Measurements from ENCODE around the gene ST3GAL4. TPM values are rescaled to one million over a fixed set of nuclear protein-coding genes. Genes with fewer than 3 reads are reported as not detected.

ST3GAL4 gene
- total and polyA plus RNA-seq, 2 of the 8 experiments (the other 6 are each of a cell fraction or from before 2014, with no cell fraction given) = 15.6 to 20.0 TPM

DNA sequence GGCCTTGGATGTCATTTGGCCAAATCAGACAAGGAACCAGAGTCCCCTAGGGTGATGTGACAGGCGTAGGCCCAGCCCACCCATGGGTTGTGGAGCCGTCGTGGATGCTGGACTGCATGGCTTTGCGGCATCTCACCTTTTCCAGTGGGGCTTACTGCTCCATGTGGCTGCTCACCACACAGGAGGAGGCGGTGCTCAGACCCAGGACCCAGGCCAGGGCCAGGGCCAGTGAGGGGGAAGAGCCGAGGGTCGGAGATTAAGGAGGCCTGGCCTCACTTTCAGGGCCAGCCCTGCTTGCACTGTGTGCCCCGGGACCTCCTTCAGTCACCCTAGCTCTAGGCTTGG, 105.6 kb downstream of the ST3GAL4 start:
- Histone ChIP-seq H3K4me1 (replicated peaks in 1 of 4; ENCODE audit: control insufficient read depth in 3 of 4, insufficient read depth in 4 of 4, low read length in 3 of 4) (peaks cover 0 to 2% (median 0%) of the 10 kb centered on the region in 4 experiments; a peak in 3 of 7 replicates), H2BK5ac (ENCODE audit: low read depth, low read length) (no peak overlapping the region), H2BK20ac (ENCODE audit: low read length) (no peak overlapping the region), H4K8ac (ENCODE audit: extremely low read depth, insufficient read depth, low read length) (no peak overlapping the region), H4K91ac (replicated peaks; ENCODE audit: insufficient read length, low read length) (no peak overlapping the region), H2AK5ac (ENCODE audit: low read depth, low read length) (no peak overlapping the region), H3K27me3 (replicated peaks in 1 of 4; ENCODE audit: control insufficient read depth in 3 of 4, extremely low read depth in 1 of 4, insufficient read depth in 3 of 4, low read length in 3 of 4) (peaks cover 0 to 2% (median 0%) of the 10 kb centered on the region in 4 experiments; a peak in 1 of 7 replicates), H4K5ac (ENCODE audit: insufficient read length, low read depth, low read length) (no peak overlapping the region), H2BK120ac (replicated peaks; ENCODE audit: low read depth, low read length) (no peak overlapping the region), H3K56ac (replicated peaks; ENCODE audit: insufficient read length, low read depth, low read length) (no peak overlapping the region), H3K4me3 (ENCODE audit: extremely low read depth in 1 of 4, insufficient read depth in 2 of 4, low read depth in 3 of 4, low read length in 4 of 4) (no peak overlapping the region), H3K18ac (ENCODE audit: extremely low read depth, low read length) (no peak overlapping the region), H2AFZ (ENCODE audit: low read length) (no peak overlapping the region), H2BK15ac (ENCODE audit: low read length) (no peak overlapping the region), H3K23me2 (ENCODE audit: low read depth, low read length) (peaks cover 5% of the 10 kb centered on the region; the same call in 1 of the 2 replicates), H3K9ac (replicated peaks in 1 of 4; ENCODE audit: extremely low read depth in 1 of 4, low read depth in 3 of 4, low read length in 3 of 4) (no peak overlapping the region), H3K4me2 (ENCODE audit: insufficient read depth in 1 of 2, low read depth in 2 of 2, low read length in 2 of 2) (no peak overlapping the region), H3K4ac (replicated peaks; ENCODE audit: insufficient read length, low read depth, low read length) (no peak overlapping the region), H3K9me3 (ENCODE audit: insufficient read depth in 2 of 2, low read depth in 1 of 2, low read length in 1 of 2) (no peaks in the 10 kb centered on the region), H2BK12ac (ENCODE audit: low read depth, low read length) (no peak overlapping the region), H3K79me1 (ENCODE audit: low read depth, low read length) (no peaks in the 10 kb centered on the region), H4K20me1 (replicated peaks in 1 of 2; ENCODE audit: control insufficient read depth in 1 of 2, insufficient read depth in 2 of 2, low read length in 2 of 2) (peaks cover 0 to 2% of the 10 kb centered on the region in 2 experiments), H3K14ac (ENCODE audit: insufficient read length) (no peak overlapping the region), H3K36me3 (ENCODE audit: control insufficient read depth in 2 of 4, insufficient read depth in 4 of 4, low read length in 3 of 4) (no peaks in the 10 kb centered on the region), H3K27ac (ENCODE audit: low read depth, low read length) (no peak overlapping the region), H3K79me2 (ENCODE audit: control insufficient read depth in 1 of 2, insufficient read depth in 2 of 2, low read length in 2 of 2) (no peaks in the 10 kb centered on the region), H3K23ac (ENCODE audit: insufficient read length) (no peak overlapping the region)
- ChIA-PET POLR2A (ENCODE audit: partially characterized antibody) (no interaction called here), CTCF (ENCODE audit: partially characterized antibody) (interaction anchor here (0.6 to 2.4 kb wide), 9 partner anchors 9 to 1283 kb away, joined by 3 to 9 read pairs (median 4); no protein-coding TSS in a partner anchor)
- FAIRE-seq = no peak
- no peak for DNase-seq (ENCODE audit: low read depth in 1 of 2, low spot score in 2 of 2)
- TF ChIP-seq FOSL1 (IDR thresholded peaks at IDR 0.05; ENCODE audit: insufficient read depth, low read depth, low read length) (no peak), CREB1 (IDR thresholded peaks at IDR 0.05) (no peak), PHF8 (conservative IDR thresholded peaks at IDR 0.05; ENCODE audit: low read depth, low read length) (no peak), SIX5 (IDR thresholded peaks at IDR 0.05; ENCODE audit: low read depth, low read length) (no peak), CBX5 (IDR thresholded peaks at IDR 0.05; ENCODE audit: low read depth, low read length) (no peak), TAF1 (IDR thresholded peaks at IDR 0.05; ENCODE audit: low read depth, low read length) (no peak), SUZ12 (IDR thresholded peaks at IDR 0.05; ENCODE audit: low read length) (no peak)
- 92% methylated on average over 7 of the region's 8 CpGs; no CpG with 5 or more reads in 1 of the 2 experiments for WGBS, 2 experiments (ENCODE audit: extremely low coverage in 1 of 2, insufficient coverage in 1 of 2, insufficient read length in 1 of 2, insufficient replicate concordance in 2 of 2, low coverage in 1 of 2, low lambda C conversion rate in 2 of 2, missing lambda C conversion rate in 1 of 2)
